ENCODE results near the gene NUAK1.

Gene NUAK1

DNA sequence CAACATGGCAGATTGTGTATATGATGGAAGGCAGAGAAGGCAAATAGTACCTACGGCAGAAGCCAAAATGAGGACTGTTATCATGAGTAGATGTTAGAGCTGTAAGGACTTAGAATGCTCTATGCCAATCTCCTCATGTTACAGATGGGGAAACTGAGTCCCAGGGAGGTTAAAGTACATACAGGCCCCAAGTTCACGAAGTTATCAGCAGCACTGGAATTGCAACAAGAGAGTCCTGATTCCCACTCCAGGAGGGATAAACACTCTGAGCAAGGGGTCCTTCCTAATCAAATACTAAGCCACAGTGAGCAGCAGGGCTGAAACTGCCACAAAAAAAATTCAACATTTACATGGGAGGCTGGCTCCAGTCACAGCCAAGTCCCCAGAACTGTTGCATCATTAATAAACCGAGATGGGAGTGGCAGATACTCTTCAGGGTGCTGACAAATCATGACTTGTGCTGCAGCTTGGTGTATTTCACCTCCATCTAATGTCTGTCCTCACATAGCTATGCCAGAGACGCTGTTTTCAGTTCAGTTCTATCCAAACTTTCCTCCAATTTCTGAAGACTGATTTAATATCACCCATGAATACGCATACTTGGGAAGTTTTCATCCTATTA lies 24.2 kb downstream of the NUAK1 start:
- ATAC-seq (ENCODE audit: low read depth) (no peak), DNase-seq (ENCODE audit: low spot score in 2 of 2) (no peak)
- Mint-ChIP-seq H3K9me3 (no peaks in the 10 kb centered on the region), H3K27ac (no peak overlapping the region), H3K4me1 (no peaks in the 10 kb centered on the region), H3K27me3 (peaks cover 14% of the 10 kb centered on the region), H3K4me3 (no peak overlapping the region), H3K36me3 (no peaks in the 10 kb centered on the region)

DNA sequence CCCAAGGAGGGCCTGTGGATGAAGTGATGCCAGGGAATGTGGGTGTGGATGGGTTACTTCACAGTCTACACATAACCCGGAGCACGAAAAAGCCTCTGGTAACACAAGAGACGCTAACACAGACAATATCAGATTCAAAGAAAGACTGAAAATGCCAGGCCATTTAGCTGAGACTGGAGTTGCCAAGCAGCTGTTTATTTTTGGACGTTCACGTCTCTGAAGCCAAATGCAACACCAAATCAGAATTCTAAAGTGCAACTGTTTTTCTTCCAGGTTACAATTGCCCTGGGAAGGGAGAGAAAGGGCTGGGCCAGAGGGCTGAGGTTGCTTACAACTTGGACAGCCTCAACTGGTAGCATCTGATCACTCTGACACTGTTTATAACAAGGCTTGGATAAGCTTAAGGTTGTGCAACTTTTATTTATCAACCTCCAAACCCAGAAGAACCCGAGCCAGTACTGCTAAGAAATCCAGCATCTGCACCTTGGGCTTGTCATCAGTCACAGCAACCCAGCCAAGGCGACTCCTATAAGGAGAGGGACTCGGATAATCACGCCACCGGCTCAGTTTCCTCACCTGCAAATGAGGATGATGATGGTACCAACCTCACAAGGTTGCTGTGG lies 24.8 kb downstream of the NUAK1 start:
- H3K9me3 Mint-ChIP-seq = no peaks in the 10 kb centered on the region
- no peaks in the 10 kb centered on the region for H3K36me3 Mint-ChIP-seq
- peaks cover 14% of the 10 kb centered on the region for H3K27me3 Mint-ChIP-seq
- DNase-seq (ENCODE audit: low spot score in 2 of 2) (no peak), ATAC-seq (ENCODE audit: low read depth) (no peak)
- no peak overlapping the region for H3K27ac Mint-ChIP-seq
- H3K4me1 Mint-ChIP-seq = no peaks in the 10 kb centered on the region
- no peak overlapping the region for H3K4me3 Mint-ChIP-seq

DNA sequence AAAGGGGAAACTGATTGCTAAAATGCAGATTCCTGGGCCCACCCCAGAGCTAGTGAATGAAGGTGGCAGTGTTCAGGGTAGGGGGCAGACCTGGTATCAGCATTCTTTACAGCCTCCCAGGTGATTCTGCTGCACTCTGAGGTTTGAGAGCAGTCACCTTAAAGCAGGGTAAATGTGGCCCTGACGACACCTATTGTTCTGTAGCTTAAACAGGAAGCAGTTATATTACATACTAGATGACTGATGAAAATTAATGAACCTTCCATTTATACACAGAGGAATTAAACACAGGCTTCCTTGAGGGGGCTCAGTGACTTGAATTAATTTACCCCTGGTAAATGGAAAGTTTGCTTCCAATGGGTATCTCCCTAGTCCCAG lies 25.3 kb downstream of the NUAK1 start:
- no peak for ATAC-seq (ENCODE audit: low read depth)
- H3K4me3 Mint-ChIP-seq = no peak overlapping the region
- H3K27ac Mint-ChIP-seq = no peak overlapping the region

DNA sequence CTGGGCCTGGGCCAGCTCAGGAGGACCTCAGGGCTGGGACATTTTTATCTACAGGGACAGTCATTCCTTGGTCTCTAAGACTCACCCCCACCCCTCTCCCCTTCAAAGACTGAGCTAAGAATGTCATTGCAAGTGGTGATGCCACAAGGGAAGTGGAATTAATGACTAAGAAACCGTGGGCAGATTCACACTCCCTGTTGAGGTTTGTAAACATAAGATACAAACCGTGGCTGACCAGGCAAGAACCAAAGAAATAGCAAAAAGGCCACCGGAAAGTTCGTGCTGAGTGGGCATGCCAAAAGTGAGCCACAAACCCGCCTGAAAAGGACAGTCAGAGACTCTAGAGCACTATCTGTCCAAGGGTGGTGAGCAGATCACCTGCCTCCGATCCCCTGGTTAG lies 25.7 kb downstream of the NUAK1 start:
- Mint-ChIP-seq H3K27ac (no peak overlapping the region), H3K4me3 (no peak overlapping the region), H3K4me1 (no peaks in the 10 kb centered on the region), H3K9me3 (no peaks in the 10 kb centered on the region), H3K27me3 (peaks cover 12% of the 10 kb centered on the region), H3K36me3 (no peaks in the 10 kb centered on the region)
- DNase-seq (ENCODE audit: low spot score in 2 of 2) (no peak), ATAC-seq (ENCODE audit: low read depth) (no peak)

More for the DNA sequence above, 25.3 kb downstream of the NUAK1 start:
- no peaks in the 10 kb centered on the region for H3K9me3 Mint-ChIP-seq
- no peak for DNase-seq (ENCODE audit: low spot score in 2 of 2)
- no peaks in the 10 kb centered on the region for H3K36me3 Mint-ChIP-seq
- H3K4me1 Mint-ChIP-seq = no peaks in the 10 kb centered on the region
- H3K27me3 Mint-ChIP-seq = peaks cover 12% of the 10 kb centered on the region

DNA sequence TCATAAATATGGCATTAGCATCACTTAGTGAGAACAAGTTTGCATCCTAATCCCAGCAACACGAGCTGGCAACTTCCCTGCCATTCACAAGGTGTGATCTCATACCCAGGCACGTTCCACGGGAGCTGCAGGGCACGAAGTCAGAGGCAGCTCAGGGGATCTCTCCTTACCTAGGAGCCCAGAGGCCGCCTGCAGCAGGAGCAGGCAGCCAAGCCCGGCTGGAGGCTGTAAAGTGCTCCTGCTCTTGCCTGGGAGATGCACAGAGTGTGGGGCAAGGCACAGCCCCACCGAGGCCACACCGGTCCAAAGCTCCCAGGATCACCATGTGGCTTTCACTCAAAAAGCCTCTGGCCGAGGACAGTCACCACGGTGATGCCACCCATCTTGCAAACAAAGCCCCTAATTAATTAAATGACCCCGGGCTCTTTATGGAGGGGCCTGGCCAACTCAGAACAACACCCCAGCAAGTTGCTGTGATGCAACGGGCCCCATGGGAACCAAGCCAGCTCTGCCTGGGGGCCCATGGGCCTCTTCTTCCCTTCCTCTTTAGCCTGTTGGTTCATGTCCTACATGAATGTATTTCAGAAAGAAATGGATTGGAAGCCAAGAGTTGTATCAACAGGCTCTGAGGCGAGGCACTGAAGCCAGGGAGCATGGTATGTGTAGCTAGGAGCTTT lies 26.5 kb downstream of the NUAK1 start:
- Mint-ChIP-seq H3K9me3 (no peaks in the 10 kb centered on the region), H3K4me3 (no peak overlapping the region), H3K27ac (no peak overlapping the region), H3K36me3 (no peaks in the 10 kb centered on the region), H3K4me1 (no peaks in the 10 kb centered on the region), H3K27me3 (peaks cover 15% of the 10 kb centered on the region)
- DNase-seq (ENCODE audit: low spot score in 2 of 2) = no peak
- ATAC-seq (ENCODE audit: low read depth) = no peak

DNA sequence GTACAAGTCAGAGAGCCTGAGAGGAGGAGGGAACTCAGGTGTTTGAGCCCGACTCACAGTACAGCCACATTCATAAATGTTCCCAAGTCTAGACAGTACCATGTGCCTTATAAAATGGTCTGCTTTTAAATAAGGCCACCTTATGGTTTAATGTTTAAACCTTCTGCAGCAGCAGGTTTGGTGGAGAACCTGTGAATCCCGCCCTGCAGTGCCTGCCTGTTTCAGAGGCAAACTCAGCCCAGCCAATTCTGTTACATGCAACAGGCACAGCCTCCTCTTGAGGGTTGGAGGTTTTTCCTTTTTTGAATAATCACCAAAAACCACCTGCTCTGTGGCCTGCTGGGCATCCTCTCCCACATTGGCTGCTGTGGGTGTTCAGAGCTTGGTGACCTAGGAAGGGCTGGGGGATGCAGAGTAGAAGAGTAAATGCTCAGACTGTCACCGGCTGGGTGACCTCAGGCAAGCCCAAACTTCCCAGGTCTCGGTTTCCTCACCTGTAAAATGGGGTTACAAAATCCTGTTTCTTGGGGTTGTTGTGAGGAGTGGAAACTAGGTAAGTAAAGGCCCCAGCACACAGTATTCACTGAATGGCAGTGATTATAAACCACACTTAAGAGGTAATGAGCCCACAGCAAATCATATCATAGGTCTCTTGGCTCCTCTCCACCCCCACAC lies 28.0 kb downstream of the NUAK1 start:
- H3K27ac Mint-ChIP-seq = no peak overlapping the region
- no peak for DNase-seq (ENCODE audit: low spot score in 2 of 2)
- no peaks in the 10 kb centered on the region for H3K36me3 Mint-ChIP-seq
- no peaks in the 10 kb centered on the region for H3K9me3 Mint-ChIP-seq
- peaks cover 15% of the 10 kb centered on the region for H3K27me3 Mint-ChIP-seq
- H3K4me3 Mint-ChIP-seq = no peak overlapping the region
- ATAC-seq (ENCODE audit: low read depth) = no peak
- no peaks in the 10 kb centered on the region for H3K4me1 Mint-ChIP-seq

DNA sequence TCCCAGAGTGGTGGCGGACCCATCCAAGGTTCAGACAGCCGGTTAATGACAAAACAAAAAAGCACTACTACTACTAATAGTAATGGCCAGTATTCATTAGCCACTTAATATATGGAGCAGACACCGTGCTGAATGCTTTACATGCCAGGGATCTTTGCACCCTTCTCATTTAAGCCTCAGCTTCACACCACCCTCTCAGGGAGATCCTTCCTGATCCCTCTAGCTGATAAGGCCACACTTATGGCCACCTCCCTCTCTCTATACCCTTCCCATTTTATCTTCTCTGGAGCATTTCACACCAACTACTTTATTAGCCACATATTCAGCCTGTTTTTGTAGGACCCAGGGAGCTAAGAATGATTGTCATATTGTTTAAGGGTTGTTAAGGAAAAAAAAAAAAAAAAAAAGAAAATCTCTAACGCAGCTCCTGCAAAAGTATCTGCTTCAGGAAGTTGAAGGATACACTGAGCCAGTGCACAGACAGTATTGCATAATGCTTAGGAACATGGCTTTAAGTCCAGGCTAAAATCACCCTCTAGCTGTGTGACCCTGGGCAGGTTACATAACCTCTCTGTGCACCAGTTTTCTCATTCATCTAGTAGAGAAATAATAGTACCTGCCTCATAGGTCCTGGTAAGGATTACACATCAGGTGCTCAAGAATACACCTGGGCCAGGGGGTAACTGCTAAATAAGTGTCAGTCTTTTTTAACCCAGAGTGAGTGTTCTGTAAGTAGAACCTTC lies 29.4 kb downstream of the NUAK1 start:
- Mint-ChIP-seq H3K36me3 (no peaks in the 10 kb centered on the region), H3K27me3 (peaks cover 13% of the 10 kb centered on the region)
- ATAC-seq (ENCODE audit: low read depth) = no peak

DNA sequence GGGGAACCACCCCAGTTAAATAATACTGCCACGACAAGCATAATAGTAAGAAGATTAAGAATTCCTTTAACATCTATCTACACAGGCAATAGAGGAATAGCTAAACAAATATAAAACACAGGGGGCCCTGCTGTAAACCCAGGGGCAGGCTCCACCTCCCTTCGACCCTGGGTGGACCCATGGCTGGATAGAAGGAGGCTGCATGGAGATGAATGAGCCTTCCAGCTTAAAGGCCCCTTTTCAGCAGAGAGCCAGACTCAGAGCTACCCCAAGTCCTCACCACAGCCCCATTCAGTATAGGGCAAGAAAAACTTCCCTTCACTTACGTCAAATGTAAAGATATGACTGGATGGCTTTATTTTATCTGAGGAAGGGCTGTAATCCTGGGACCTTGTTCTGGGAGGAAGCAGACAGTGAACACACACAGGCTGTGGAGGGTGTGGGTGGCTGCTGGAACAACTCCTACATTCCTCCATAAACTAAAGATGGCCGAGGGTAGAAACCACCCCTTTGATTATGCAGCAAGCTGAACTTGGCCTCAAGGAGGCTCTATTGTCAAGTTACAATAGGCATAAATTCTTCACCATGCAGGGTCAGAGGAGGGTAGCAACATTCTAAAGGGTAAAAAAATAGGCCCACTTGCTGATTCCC lies 30.4 kb downstream of the NUAK1 start:
- no peak overlapping the region for H3K4me3 Mint-ChIP-seq
- H3K9me3 Mint-ChIP-seq = no peaks in the 10 kb centered on the region
- H3K36me3 Mint-ChIP-seq = no peaks in the 10 kb centered on the region
- ATAC-seq (ENCODE audit: low read depth) = no peak
- DNase-seq (ENCODE audit: low spot score in 2 of 2) = no peak
- H3K27ac Mint-ChIP-seq = no peak overlapping the region
- H3K27me3 Mint-ChIP-seq = peaks cover 13% of the 10 kb centered on the region
- H3K4me1 Mint-ChIP-seq = no peaks in the 10 kb centered on the region

More for the DNA sequence above, 29.4 kb downstream of the NUAK1 start:
- Mint-ChIP-seq H3K4me3 (no peak overlapping the region), H3K4me1 (no peaks in the 10 kb centered on the region), H3K9me3 (no peaks in the 10 kb centered on the region), H3K27ac (no peak overlapping the region)
- no peak for DNase-seq (ENCODE audit: low spot score in 2 of 2)

DNA sequence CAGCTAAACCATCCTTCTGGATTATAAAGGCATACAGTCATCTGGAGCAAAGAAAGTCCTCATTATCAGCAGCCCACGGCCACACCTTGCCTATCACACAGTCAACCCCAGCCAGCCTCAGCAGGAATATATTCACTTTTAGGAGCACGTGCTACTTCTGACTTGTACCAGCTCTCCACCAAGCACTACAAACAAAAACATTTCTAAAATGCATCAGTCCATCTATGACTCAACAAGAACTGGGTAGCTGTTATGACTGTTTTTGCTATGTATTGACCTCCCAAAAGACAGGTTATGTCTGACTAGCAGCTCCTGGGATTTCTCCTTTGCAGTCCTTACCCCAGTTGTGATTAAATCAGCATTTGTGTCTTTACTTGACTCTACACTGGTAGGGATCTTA lies 31.2 kb downstream of the NUAK1 start:
- DNase-seq (ENCODE audit: low spot score in 2 of 2) (no peak), ATAC-seq (ENCODE audit: low read depth) (no peak)
- Mint-ChIP-seq H3K27me3 (peaks cover 13% of the 10 kb centered on the region), H3K4me1 (no peaks in the 10 kb centered on the region), H3K27ac (no peak overlapping the region), H3K36me3 (no peaks in the 10 kb centered on the region), H3K4me3 (no peak overlapping the region), H3K9me3 (no peaks in the 10 kb centered on the region)

DNA sequence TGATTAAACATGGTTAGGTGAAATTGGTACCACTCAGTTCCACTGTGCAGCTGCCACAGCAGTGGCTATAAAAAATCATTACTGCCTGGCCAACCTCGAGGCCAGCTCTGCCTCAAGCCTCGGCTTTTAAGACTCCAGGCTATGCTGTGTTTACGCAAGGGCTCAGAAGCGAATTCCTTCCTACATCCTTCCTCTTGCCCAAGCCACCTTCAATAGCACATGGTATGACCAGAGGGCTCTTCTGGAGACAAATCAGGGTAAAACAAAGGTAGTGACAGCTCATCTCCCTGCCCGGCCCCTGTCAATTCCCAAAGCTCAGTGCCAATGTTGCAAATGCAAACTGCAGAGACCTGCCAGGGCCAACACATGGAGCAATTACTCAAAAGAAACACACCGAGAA lies 31.9 kb downstream of the NUAK1 start:
- Mint-ChIP-seq H3K9me3 (no peaks in the 10 kb centered on the region), H3K27ac (no peak overlapping the region), H3K27me3 (peaks cover 13% of the 10 kb centered on the region), H3K4me3 (no peak overlapping the region), H3K4me1 (no peaks in the 10 kb centered on the region), H3K36me3 (no peaks in the 10 kb centered on the region)
- no peak for DNase-seq (ENCODE audit: low spot score in 2 of 2)
- no peak for ATAC-seq (ENCODE audit: low read depth)

DNA sequence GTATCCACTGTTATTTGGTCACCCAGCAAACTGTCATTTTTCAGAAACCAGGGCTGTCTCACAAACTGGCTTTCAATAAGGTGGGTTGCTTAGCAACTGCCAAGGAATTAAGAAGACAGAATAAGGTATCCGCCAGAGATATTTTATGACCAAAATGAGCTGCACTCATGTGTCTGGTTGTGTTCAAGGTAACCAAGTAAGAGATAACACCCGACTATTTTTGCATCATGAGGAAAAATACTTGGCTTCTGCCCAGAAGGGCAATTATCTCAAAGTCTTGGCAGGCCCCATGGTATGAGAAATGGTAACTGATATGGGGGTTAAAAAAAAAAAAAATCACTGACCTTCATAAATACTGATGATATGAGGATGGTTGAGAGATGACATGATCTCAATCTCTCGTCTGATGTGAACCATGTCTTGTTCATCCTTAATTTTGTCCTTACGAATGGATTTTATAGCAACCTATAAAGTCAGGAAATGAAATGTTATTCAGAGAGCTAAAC lies 32.6 kb downstream of the NUAK1 start:
- no peak for DNase-seq (ENCODE audit: low spot score in 2 of 2)
- Mint-ChIP-seq H3K36me3 (no peaks in the 10 kb centered on the region), H3K4me3 (no peak overlapping the region), H3K27me3 (peaks cover 15% of the 10 kb centered on the region), H3K4me1 (no peaks in the 10 kb centered on the region), H3K9me3 (no peaks in the 10 kb centered on the region), H3K27ac (no peak overlapping the region)
- no peak for ATAC-seq (ENCODE audit: low read depth)

DNA sequence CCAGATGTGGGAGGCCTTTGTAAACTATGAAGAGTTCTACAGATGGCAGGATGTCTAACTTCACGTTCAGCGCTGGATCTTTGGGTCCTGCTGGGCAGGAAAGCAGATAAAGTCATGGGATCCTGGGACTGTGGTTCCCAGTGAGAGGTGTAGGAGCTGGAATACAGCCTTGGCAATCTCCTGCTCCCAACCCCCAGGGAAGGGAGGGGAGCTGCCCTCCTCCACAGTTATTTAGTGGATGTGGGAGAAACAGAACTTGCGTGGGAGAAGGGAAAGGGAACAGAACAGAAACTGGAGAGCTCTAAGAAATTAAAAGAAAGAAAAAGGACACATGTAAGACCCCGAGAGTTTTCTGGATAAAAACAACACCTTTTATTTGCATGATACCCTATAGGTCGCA lies 37.0 kb downstream of the NUAK1 start:
- Mint-ChIP-seq H3K9me3 (peaks cover 3% of the 10 kb centered on the region), H3K27ac (no peak overlapping the region), H3K4me1 (no peaks in the 10 kb centered on the region), H3K36me3 (no peaks in the 10 kb centered on the region), H3K27me3 (peaks cover 9% of the 10 kb centered on the region), H3K4me3 (no peak overlapping the region)
- ATAC-seq (ENCODE audit: low read depth) (no peak), DNase-seq (ENCODE audit: low spot score in 2 of 2) (no peak)

DNA sequence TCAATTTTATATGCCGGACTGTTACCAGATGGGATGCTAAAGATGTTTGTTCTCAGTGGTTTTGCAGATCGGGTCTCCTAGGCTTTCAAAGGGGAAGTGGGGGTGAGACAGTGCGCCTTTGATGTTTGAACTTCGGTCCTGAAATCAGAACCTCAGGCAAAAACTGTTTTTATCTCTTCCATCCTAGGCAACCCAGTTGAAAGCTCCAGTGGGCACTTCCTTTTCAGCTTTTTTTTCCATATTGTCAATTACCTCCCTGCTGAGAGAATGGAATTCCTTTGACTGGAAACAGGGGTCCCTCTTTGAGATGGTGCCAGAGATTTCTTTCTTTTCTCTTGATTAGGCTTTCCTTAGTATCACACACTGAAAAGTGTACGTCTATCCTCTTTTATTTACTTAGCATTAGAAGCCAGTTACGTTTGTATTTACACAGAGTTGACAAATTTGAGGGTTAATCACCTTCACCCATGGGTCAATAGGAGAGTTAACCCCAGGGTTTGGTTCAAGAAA lies 40.0 kb downstream of the NUAK1 start:
- no peak overlapping the region for H3K27ac Mint-ChIP-seq
- peaks cover 2% of the 10 kb centered on the region for H3K36me3 Mint-ChIP-seq
- peaks cover 12% of the 10 kb centered on the region for H3K27me3 Mint-ChIP-seq
- H3K4me1 Mint-ChIP-seq = no peaks in the 10 kb centered on the region
- no peak overlapping the region for H3K4me3 Mint-ChIP-seq
- H3K9me3 Mint-ChIP-seq = peaks cover 3% of the 10 kb centered on the region
- ATAC-seq (ENCODE audit: low read depth) = no peak
- DNase-seq (ENCODE audit: low spot score in 2 of 2) = no peak

All from memory B cell (primary cell).